Karpas-422 (cell line): Measurements from ENCODE around the gene SIRT4. TPM values are rescaled to one million over a fixed set of nuclear protein-coding genes. Genes with fewer than 3 reads are reported as not detected.

Source experiments
- DNase-seq: peaks from one replicate; pipeline ENCODE4 v3.0.0-alpha.2; 2015
- H2AFZ ChIP-seq: fragments of 200-600 bp; sonication (generic); 2 replicates; pipeline ENCODE4 v1.6.1; 2014; ENCODE audit warnings: antibody characterized with exemption, low read length, mixed read lengths
- H3K27ac ChIP-seq: fragments of 200-600 bp; sonication (generic); 2 replicates; pipeline ENCODE4 v1.5.1; 2014; ENCODE audit warnings: mild to moderate bottlenecking, low read length, moderate library complexity
- H3K27me3 ChIP-seq: fragments of 200-600 bp; sonication (generic); 2 replicates; pipeline ENCODE4 v1.6.1; 2014; ENCODE audit warnings: low read length, mixed read lengths
- H3K36me3 ChIP-seq: fragments of 200-600 bp; sonication (generic); 2 replicates; pipeline ENCODE4 v1.6.1; 2014; ENCODE audit warnings: low read length, mixed read lengths; ENCODE audit not compliant: insufficient read depth
- H3K4me1 ChIP-seq: fragments of 200-600 bp; sonication (generic); 2 replicates; pipeline ENCODE4 v1.6.1; 2014; ENCODE audit warnings: mild to moderate bottlenecking, low read length, mixed read lengths
- H3K4me2 ChIP-seq: fragments of 200-600 bp; sonication (generic); 2 replicates; pipeline ENCODE4 v1.6.1; 2014; ENCODE audit warnings: low read length, low read depth, mild to moderate bottlenecking; ENCODE audit not compliant: poor library complexity, severe bottlenecking
- H3K4me3 ChIP-seq: fragments of 200-600 bp; sonication (generic); 2 replicates; pipeline ENCODE4 v1.5.1; 2014; ENCODE audit warnings: mild to moderate bottlenecking, antibody characterized with exemption, low read length, mixed read lengths
- H3K79me2 ChIP-seq: fragments of 200-600 bp; sonication (generic); 2 replicates; pipeline ENCODE4 v1.6.1; 2014; ENCODE audit warnings: mild to moderate bottlenecking, low read length, mixed read lengths
- H3K9ac ChIP-seq: fragments of 200-600 bp; sonication (generic); 2 replicates; pipeline ENCODE4 v1.6.0; 2014; ENCODE audit warnings: low read length
- H3K9me2 ChIP-seq: fragments of 200-600 bp; sonication (generic), shearing (Covaris generic); replicated peaks from 2 replicates; pipeline ENCODE4 v1.6.0; 2014; ENCODE audit warnings: mild to moderate bottlenecking, low read length, moderate library complexity; ENCODE audit not compliant: insufficient read depth
- H3K9me3 ChIP-seq: fragments of 300-700, 200-600 bp; sonication (generic); 2 replicates; pipeline ENCODE4 v1.6.1; 2014; ENCODE audit warnings: low read length, mixed read lengths
- H4K20me1 ChIP-seq: fragments of 200-600 bp; sonication (generic); 2 replicates; pipeline ENCODE4 v1.6.1; 2014; ENCODE audit warnings: mild to moderate bottlenecking, antibody characterized with exemption, low read length, low read depth; ENCODE audit not compliant: insufficient read depth
- total RNA-seq: library from RNA; depleted of rRNA; stranded (reverse); fragments of >200 nt; shearing (Covaris generic); gene quantifications from 2 replicates; pipeline ENCODE4 v1.2.3, GENCODE V29; 2014; ENCODE audit warnings: low replicate concordance

SIRT4 gene
- total RNA-seq, 1 experiment from 2014 or later: 0.67 TPM

DNA sequence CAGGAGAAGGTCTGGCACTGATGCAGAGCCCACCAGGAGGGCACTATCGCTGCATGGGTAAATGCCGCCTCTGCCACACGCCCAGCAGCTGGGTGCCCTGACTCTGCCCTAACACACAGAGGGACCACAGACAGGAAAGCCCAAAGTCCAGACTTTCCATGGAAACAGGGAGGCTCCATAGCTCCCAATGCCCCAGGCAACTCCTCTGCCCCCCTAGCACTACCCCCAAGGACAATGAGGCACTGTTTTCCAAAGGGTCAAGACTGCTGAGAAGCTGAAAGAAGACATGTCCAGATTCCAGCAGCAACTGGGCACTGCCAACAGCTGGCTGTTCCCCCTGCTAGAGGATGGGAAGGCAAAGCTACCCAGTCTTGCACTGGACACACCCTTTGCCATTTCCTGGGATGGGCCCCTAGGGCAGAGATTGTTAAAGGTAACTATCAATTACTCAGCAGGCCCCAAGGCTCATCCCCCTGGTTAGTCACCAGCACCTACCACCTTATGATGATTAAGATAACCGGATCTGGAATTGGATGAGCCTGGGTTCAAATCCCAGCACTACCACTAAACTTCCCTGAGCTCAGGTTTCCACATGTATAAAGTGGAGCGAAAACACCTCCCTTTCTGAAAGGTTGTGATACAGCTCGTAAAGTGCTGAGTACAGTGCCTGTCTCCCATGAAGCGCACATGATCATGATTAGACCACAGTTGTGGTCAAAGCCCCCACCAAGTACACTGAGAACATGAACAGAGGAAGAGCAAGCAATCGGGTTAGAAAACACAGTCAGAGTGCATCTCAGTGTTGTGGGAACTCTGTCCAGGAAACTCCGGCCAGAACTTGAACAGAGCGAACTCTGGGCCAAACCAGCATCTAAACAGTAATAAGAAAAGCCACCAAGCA lies 39.9 kb upstream of the SIRT4 start:
- Histone ChIP-seq H3K79me2 (no peaks in the 10 kb centered on the region), H3K4me1 (peaks cover 15% of the 10 kb centered on the region), H3K9ac (no peak overlapping the region), H3K27ac (no peak overlapping the region), H3K27me3 (no peaks in the 10 kb centered on the region), H2AFZ (no peak overlapping the region), H3K9me2 (no peaks in the 10 kb centered on the region), H3K9me3 (no peaks in the 10 kb centered on the region), H3K36me3 (no peaks in the 10 kb centered on the region), H3K4me2 (no peak overlapping the region), H3K4me3 (no peak overlapping the region), H4K20me1 (peaks cover 11% of the 10 kb centered on the region)
- no peak for DNase-seq

DNA sequence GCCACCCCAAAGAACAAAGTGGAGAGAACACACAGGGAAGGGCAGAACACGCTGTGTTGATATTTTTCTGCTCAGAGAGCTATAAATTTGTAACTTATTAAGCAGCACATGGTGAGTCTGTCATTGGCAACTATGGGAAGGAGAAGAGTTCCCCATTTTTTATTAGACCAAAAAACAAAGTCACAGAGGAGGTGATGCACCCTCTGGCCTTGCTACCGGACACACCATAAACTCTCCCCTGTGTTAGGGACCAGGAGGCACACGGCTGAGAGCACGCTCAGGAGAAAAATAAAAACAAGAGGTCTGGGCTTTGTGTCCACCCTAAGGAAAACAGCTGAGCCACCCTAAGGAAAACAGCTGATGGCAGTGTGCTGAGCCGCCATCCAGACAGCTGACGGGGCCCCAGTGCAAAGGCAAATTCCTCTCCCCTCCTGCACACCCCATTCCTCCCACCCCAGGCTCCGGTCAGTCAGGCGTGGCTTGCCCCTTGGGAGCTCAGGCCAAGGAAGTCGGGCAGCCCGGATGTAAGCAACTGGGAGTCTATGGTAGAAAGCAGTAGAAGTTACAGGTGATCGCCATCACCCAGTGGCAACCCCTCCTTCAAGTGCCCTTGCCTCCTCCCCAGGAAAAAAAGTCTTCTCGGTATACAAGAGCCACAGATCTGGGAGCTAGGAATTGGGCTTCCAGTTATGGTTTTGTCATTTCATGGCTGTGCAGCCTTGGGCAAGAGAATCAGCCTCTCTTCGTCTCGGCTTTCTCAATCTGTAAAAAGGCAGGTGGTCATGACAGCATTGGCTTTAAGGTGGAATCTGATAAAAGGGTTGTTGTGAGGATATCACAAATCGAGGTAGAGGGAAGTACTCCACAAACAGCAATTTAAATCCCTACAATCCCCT lies 39.0 kb upstream of the SIRT4 start:
- H3K9ac ChIP-seq: no peak overlapping the region
- no peak for DNase-seq
- H3K9me2 ChIP-seq: no peaks in the 10 kb centered on the region
- peaks cover 11% of the 10 kb centered on the region for H4K20me1 ChIP-seq
- no peak overlapping the region for H3K4me2 ChIP-seq
- no peaks in the 10 kb centered on the region for H3K36me3 ChIP-seq
- no peak overlapping the region for H3K27ac ChIP-seq
- H3K4me1 ChIP-seq: peaks cover 15% of the 10 kb centered on the region
- H3K9me3 ChIP-seq: no peaks in the 10 kb centered on the region
- H3K27me3 ChIP-seq: no peaks in the 10 kb centered on the region
- H3K79me2 ChIP-seq: no peaks in the 10 kb centered on the region
- H2AFZ ChIP-seq: no peak overlapping the region
- no peak overlapping the region for H3K4me3 ChIP-seq

DNA sequence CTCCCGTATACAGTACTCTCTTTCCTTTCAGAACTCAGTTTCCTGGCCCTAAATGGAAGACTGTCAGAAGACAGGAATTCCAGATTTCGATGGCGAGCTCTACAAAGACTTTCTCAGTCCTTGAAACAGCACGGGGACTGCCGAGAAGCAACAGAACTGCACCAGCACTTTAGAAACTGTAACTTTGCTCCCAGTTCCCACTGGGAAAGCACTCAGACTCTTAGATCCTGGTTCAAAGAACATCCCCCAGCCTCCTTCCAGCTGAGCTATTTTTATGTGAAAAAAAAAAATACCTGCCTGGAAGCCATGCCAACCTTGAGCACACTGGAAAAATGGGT lies 38.4 kb upstream of the SIRT4 start:
- H2AFZ ChIP-seq: no peak overlapping the region
- no peaks in the 10 kb centered on the region for H3K9me3 ChIP-seq
- peaks cover 15% of the 10 kb centered on the region for H3K4me1 ChIP-seq
- H3K36me3 ChIP-seq: no peaks in the 10 kb centered on the region
- no peak overlapping the region for H3K9ac ChIP-seq
- peaks cover 11% of the 10 kb centered on the region for H4K20me1 ChIP-seq
- no peak overlapping the region for H3K4me2 ChIP-seq
- no peaks in the 10 kb centered on the region for H3K27me3 ChIP-seq
- no peaks in the 10 kb centered on the region for H3K79me2 ChIP-seq
- no peaks in the 10 kb centered on the region for H3K9me2 ChIP-seq
- no peak overlapping the region for H3K4me3 ChIP-seq
- DNase-seq: no peak
- H3K27ac ChIP-seq: no peak overlapping the region

DNA sequence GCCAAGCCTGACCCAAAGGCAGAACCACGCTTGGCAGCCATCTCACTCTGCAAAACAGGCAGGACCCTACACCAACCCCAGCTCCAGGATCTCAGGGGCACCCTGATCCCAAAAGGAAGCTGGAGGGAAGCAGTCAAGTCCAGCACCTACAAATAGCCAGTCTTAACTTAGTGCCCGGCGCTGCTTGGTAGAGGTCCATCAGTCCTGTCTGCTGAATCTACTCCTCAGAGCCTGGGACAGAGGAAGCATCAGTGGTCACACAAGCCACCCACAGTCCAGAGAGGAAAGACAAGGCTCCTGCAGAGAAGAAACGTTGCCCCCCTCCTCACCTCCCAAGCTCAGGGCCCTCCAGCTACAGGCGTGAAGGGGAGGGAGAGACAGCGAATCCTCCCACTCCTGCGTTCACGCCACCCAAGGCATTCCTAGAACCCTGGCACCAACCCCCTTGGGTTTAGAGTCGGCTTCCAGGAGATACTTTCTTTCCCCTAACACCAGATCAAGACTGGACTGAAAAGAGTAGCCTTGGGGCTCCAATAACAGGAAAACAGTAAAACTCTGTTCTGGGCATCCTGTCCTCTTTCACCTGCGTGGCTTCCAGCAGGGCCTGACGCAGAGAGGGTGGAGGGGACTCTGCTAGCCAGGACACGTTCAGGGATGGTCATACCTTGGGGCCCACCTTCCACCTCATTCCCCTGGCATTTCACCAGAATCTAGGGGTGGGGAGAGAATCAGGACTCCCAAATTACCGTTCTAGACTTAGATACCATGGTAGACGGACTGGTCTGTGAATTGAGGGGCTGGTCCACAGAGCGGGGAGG lies 37.8 kb upstream of the SIRT4 start:
- no peaks in the 10 kb centered on the region for H3K9me3 ChIP-seq
- H2AFZ ChIP-seq: no peak overlapping the region
- peak overlapping the region; percentile 96 for H3K4me2 ChIP-seq
- no peaks in the 10 kb centered on the region for H3K27me3 ChIP-seq
- peaks cover 11% of the 10 kb centered on the region for H4K20me1 ChIP-seq
- H3K27ac ChIP-seq: no peak overlapping the region
- H3K9ac ChIP-seq: no peak overlapping the region
- no peaks in the 10 kb centered on the region for H3K79me2 ChIP-seq
- H3K4me3 ChIP-seq: peak overlapping the region; percentile 79; the same call in 1 of the 2 replicates
- H3K9me2 ChIP-seq: no peaks in the 10 kb centered on the region
- peaks cover 15% of the 10 kb centered on the region for H3K4me1 ChIP-seq
- no peak for DNase-seq
- no peaks in the 10 kb centered on the region for H3K36me3 ChIP-seq

DNA sequence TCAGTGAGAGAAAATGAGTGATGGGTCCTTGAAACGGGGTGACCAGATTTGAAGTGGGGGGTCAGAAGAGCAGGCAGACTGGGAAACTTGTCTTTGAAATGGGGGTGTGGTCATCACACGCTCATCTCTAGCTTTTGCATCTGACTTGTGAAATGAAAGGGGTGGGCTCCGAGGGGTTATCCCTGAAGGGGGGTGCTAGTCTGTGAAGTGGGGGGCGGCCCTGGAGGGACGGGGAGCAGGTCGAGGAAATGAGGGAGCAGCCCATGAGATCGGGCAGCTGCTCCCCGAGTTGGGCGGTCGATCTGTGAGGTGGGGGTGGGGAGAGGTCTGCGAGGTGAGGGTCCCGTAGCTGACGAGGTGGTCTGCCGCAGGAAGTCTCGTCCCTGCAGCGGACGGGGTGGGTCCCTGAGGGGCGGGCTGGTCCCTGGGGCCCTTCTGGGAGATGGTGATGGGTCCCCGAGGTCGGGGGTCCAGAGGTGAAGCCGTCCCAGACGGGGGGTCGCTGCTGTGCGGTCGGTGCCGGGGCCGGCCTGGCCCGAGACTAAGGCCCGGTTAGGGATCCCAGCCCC lies 37.1 kb upstream of the SIRT4 start:
- H3K27me3 ChIP-seq: no peaks in the 10 kb centered on the region
- H3K4me2 ChIP-seq: peak overlapping the region; percentile 96
- H3K4me1 ChIP-seq: peaks cover 15% of the 10 kb centered on the region
- peak overlapping the region; percentile 74 for H3K9ac ChIP-seq
- no peaks in the 10 kb centered on the region for H3K9me2 ChIP-seq
- H4K20me1 ChIP-seq: peaks cover 11% of the 10 kb centered on the region
- peak overlapping the region; percentile 79 for H3K4me3 ChIP-seq
- DNase-seq: no peak
- no peaks in the 10 kb centered on the region for H3K79me2 ChIP-seq
- no peaks in the 10 kb centered on the region for H3K9me3 ChIP-seq
- H3K27ac ChIP-seq: no peak overlapping the region
- H2AFZ ChIP-seq: peak overlapping the region; percentile 62
- no peaks in the 10 kb centered on the region for H3K36me3 ChIP-seq

- H3K9me2 ChIP-seq: no peaks in the 10 kb centered on the region
- no peaks in the 10 kb centered on the region for H3K79me2 ChIP-seq
- no peaks in the 10 kb centered on the region for H3K9me3 ChIP-seq
- peak within 1 kb of the TSS; percentile 74 for H3K9ac ChIP-seq
- no peaks in the 10 kb centered on the region for H3K36me3 ChIP-seq
- H3K4me1 ChIP-seq: peaks cover 15% of the 10 kb centered on the region
- peak within 1 kb of the TSS; percentile 96 for H3K4me2 ChIP-seq
- peak within 1 kb of the TSS; percentile 62 for H2AFZ ChIP-seq
- peak; percentile 94 for DNase-seq
- peaks cover 11% of the 10 kb centered on the region for H4K20me1 ChIP-seq
- peak within 1 kb of the TSS; percentile 79 for H3K4me3 ChIP-seq
- H3K27me3 ChIP-seq: no peaks in the 10 kb centered on the region
- H3K27ac ChIP-seq: no peak within 1 kb of the TSS
Measured at GRCh38 chr12:120265473-120266179, 36.5 kb upstream of the SIRT4 start, which contains the start of gene PXN. Gene PXN, minus strand, starts transcription at chr12:120265730. Its CDS starts 101 bp downstream, at chr12:120265629.

GRCh38 chr12:120266180-120266870 lies 35.8 kb upstream of the SIRT4 start:
- DNase-seq: no peak

More at GRCh38 chr12:120266180-120266870, 35.8 kb upstream of the SIRT4 start:
- Histone ChIP-seq H3K9me3 (no peaks in the 10 kb centered on the region), H4K20me1 (peaks cover 11% of the 10 kb centered on the region), H3K9me2 (no peaks in the 10 kb centered on the region), H3K9ac (peak overlapping the region; percentile 41; the same call in 1 of the 2 replicates), H3K27ac (no peak overlapping the region), H3K27me3 (no peaks in the 10 kb centered on the region), H3K4me1 (peaks cover 15% of the 10 kb centered on the region), H3K4me3 (0 out of 2 replicates have a peak overlapping the region, but pooled peaks have one; percentile 37), H3K36me3 (no peaks in the 10 kb centered on the region), H3K79me2 (no peaks in the 10 kb centered on the region), H3K4me2 (peak overlapping the region; percentile 42), H2AFZ (no peak overlapping the region)
